Measurements from ENCODE around the gene PCBP2.

The PCBP2 gene

DNA sequence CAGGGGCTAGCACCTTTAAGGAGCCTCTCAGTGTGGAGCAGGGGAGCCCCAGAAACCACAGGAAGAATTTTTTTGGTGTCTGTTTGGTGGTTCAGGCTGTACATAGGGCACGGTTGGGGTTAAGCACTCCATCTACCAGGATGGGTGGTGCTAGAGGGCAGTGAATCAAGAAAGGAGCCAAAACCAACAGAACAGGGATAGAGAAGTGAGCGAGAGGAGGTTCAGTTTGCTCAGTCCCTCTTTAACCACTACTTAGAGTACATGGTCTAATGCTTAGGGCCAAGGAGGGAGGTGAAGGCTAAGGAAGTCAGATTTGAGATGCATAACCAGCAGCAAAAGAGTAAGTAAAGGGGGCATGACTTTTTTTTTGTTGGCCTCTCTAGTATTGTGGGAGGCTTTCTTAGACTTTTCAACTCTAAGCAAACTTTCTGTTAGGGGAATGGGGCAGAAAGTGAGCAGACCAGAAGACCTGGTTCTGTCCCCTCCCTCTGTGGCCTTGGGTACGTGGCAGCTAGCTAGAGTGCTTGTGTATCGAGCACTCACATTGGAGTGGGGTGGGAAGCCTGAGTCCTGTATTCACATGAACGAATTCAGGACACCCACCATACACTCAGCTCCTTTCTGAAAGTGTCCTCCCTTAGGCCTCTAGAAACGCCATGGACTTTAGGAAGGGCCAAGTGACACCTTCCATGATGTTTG is 62.0 kb downstream of the PCBP2 start:
- DNase-seq = no peak

DNA sequence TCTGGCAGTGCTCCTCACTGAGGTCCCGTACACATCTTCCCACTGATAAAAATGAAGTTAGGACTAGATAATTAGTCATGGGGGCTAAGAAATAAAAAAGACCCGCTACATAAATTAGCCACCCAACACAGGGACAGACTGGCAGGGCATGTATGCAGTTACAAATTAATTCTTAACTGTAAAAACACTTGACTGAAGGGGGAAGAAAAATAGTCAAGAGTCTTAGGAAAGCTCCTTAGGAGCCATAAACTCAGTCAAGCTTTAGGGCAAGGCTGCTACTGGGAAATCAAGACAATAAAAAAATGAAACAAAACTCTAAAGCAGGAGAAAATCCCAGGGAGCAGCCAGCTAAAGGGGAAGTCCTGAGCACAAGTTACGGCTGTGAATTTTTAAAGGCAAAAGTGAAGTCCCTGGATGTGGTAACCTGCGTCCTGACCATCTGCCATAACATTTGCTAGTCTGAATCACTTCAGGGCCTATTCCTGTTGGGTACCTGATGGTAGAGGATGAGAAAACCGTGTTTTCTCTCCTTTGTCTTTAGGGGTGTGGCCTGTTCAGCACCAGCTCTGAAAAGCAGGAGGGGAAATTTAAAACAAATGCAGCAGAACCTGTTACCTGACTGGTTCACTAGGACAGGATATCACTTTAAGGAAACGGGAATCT is 62.9 kb downstream of the PCBP2 start:
- no peak for DNase-seq

DNA sequence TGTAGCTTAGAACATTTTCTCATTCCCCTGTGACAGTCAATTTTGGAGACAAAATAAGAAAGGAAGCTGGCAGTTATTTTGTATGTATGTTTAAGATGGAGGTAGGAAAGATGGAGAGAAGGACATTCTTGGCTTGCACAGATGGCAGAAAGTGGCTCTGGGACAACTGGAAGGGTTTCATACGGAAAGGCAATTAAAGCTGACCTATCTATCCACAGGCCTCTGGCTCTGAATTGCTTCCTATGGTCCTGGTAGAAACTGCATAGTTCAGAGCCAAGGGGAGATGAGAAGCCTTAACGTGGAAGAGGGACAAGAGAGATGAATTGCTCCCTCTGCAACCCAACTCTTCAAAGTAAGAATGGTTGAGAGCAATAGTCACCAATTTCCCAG is 63.4 kb downstream of the PCBP2 start:
- no peak for DNase-seq

DNA sequence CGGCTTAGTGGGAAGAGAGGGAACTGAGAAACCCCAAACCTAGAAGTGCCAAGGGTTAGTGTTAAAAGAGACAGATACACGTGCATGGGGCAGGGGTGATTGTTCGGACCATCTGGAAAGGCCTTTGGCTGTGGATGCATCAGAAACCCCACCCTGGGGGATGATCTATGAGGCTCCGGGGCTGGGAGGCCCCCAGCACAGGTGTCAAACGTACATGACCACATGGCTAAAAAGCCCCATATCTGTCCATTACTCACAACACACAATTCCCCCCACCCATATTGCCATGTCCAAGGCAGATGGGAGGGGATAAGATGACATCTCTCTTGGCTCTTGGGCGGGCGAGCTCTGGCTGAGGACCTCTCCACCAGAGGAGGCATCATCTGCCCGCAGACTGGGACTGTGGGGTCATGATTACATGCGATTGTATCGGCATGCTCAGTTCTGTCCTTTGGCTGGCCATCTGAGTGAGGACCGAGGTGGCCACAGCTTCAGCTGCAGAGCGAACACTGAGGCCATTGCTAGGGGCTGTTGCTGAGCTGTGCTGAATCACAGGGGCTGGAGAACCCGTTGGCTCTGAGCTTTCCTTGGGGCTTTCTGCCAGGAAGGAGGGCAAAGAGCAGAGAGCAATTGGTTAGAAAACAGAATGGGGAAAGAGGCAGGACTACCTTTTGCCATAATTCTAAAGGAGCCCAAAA is 65.0 kb downstream of the PCBP2 start:
- no peak for DNase-seq

DNA sequence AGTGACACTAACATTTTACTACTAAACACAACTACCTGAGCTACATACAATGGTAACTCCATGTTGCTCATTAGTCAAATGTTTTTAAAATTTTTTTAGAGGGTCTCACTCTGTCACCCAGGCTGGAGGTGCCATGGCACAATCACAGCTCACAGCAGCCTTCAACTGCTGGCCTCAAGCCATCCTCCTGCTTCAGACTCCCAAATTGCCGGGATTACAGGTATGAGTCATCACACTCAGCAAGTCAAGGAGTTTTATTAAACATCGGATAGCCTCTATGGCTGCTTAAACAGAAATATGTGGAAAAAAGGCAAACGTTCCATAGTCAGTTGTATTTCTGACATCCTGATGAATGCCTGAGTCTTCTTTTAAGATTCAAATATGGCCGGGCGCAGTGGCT is 66.5 kb downstream of the PCBP2 start:
- DNase-seq = no peak

DNA sequence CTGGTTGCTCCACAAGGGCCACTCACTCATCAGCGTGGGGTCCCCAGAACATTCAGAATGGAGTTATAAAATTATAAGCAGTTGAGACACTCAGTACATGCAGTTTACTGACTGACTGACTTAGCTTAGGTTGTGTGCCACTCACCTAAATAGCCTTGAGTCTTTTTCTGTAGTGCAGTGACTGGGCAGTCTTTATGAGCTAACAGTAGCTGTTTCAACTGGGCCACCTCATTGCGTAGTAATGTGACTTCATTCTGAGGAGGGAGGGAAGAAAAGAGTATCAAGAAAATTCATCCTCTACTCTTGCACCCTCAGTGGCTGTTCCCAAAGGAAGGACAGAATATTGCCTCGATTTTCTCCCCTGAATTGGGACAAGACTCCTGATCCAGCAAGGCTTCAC is 71.2 kb downstream of the PCBP2 start:
- no peak for DNase-seq

DNA sequence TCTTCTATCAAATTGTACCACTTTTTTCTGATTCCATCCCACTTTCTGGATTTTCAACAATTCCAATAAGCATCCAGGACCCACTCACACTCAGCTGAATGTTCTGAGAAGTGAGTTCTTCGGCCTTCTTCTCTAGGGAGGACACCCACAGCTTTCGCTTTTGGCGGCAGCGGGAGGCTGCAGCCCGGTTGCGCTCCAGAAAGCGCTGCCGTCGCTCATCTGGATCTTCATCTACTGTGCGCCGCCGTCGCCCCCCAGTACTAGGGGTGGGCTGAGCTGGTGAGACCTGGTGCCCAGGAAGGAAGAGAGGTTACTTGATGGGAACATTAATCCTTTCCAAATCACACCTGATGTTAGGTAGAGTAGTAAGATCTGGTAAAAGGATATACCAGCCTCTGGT is 72.6 kb downstream of the PCBP2 start:
- DNase-seq = no peak

DNA sequence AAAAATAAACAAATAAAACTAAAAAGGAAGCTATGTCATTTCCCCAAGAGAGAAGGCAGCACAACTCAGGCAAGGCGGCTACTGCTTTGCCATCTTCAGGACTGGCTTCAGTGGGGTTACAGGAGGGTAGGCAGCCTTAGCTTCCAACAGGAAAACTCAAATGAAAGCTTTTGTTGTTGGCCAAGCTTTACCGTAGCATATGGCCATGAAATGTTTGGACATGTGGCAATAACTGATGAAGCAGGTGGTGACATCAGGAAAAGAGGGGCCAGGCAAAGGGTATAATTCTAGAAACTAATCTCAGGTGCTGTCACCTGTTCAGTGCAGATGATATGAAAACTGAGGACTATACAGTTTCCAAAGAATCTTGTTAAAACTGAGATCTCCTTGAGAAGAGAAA is 78.2 kb downstream of the PCBP2 start:
- no peak for DNase-seq
